AG09309 (cell line): Measurements from ENCODE around the gene PJA1.

Experiments used
- DNase-seq: peaks from one replicate; pipeline ENCODE4 v3.0.0-alpha.2; 2010; ENCODE audit warnings: low read depth
- H3K4me3 ChIP-seq: 2 replicates; pipeline ENCODE4 v1.5.1; 2011; ENCODE audit warnings: mild to moderate bottlenecking, low read depth, low read length, moderate library complexity; ENCODE audit not compliant: control insufficient read depth
- TF ChIP-seq, protein P1 (sequence below): IDR thresholded peaks from 2 replicates; pipeline ENCODE4 v1.5.1; 2011; ENCODE audit warnings: mild to moderate bottlenecking, low read depth, low read length, inconsistent platforms; ENCODE audit not compliant: insufficient read depth, control insufficient read depth; ENCODE audit errors: missing control alignments

Gene PJA1

DNA sequence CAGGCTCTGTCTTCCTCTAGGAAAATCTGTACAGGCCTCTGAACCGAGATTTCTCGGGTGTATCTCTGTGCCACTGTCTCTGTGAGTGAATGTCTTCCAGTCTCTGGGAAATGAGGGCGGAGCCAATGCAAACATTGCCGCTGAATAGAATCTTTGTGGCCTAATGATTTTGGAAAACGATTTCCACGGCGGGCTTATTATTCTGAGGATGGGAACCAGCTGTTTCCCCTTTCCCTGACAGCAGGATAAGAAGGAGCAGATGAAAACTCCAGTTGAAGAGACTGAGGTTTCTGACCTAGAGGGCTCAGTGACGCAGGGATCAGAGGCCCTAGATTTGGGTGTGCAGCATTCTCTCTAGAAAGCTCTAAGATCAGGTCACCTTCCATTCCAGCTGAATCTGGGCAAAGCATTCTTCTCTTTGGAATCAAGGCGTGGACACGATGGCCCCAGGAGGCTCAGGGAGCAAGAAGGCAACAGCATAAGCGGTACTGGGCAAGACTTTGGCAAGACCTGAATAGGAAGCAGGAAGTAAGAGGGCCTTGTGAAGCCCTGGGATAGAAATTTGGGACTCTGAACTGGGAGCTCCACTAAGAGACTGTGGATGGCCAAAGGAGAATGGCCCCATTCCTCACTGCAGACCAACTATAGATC, 47.3 kb downstream of the PJA1 start:
- TF ChIP-seq, protein P1, sequence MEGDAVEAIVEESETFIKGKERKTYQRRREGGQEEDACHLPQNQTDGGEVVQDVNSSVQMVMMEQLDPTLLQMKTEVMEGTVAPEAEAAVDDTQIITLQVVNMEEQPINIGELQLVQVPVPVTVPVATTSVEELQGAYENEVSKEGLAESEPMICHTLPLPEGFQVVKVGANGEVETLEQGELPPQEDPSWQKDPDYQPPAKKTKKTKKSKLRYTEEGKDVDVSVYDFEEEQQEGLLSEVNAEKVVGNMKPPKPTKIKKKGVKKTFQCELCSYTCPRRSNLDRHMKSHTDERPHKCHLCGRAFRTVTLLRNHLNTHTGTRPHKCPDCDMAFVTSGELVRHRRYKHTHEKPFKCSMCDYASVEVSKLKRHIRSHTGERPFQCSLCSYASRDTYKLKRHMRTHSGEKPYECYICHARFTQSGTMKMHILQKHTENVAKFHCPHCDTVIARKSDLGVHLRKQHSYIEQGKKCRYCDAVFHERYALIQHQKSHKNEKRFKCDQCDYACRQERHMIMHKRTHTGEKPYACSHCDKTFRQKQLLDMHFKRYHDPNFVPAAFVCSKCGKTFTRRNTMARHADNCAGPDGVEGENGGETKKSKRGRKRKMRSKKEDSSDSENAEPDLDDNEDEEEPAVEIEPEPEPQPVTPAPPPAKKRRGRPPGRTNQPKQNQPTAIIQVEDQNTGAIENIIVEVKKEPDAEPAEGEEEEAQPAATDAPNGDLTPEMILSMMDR: no peak
- no peak overlapping the region for H3K4me3 ChIP-seq
- no peak for DNase-seq

DNA sequence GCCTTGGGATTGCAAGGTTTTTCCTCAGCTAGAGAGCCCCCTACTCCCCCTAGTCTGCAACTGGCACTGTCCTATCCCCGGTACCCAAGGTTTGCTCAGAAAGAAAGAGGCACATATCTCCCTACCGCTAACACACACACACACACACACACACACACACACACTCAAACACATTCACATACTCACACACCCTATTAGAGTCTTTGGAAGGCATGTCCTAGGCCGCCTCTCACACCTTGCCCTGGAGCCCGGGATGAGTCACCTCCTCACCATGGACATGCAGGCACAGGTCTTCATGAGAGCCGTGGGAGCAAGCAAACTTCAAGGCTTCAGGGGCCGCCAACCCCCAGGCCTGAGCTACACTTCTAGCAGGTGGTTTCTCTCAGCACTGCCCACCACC, 49.2 kb downstream of the PJA1 start:
- DNase-seq: no peak
- no peak overlapping the region for H3K4me3 ChIP-seq
- TF ChIP-seq, protein P1: no peak

DNA sequence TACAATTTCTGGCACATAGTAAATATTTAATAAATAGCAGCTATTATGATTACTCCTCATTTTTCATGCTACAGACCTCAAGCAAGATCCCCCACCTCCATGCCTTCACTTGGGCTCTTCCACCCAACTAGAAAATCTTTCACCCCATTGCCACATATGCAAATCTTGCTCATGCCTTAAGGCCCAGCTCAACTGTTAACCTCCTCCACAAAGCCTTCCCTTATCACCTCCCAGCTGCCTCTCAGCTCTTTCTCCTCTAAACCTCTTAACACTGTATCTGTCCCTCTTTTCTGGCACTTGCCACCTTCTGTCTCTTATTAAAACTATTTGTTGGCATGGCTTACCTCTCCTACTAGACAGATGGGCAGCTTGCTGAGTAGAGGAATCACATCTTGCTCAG, 51.5 kb downstream of the PJA1 start:
- no peak for DNase-seq
- H3K4me3 ChIP-seq: no peak overlapping the region
- TF ChIP-seq, protein P1: no peak
